Stimulated activated CD4-positive, alpha-beta T cell treated with anti-CD3 and anti-CD28 coated beads, Interleukin-4, amount 100 ng/mL, for 1 hour (primary cell): Measurements from ENCODE around the gene S100A16.

ENCODE experiments used
- DNase-seq: peaks from one replicate; pipeline ENCODE4 v3.0.0-alpha.2; 2020

Gene S100A16

GRCh38 chr1:153560771-153561465 lies 52.0 kb downstream of the S100A16 start:
- no peak for DNase-seq

- no peak for DNase-seq
Observed at GRCh38 chr1:153560241-153560640, 52.7 kb downstream of the S100A16 start.

GRCh38 chr1:153557877-153558276 lies 55.1 kb downstream of the S100A16 start:
- DNase-seq, result no peak
